ENCODE measurements around the gene TCFL5.
A peak's percentile ranks its signal among the peaks of the same experiment; 100 is the strongest.

TCFL5 gene

GRCh38 chr20:62832212-62832922 is 29.3 kb downstream of the TCFL5 start:
- no peak for DNase-seq

GRCh38 chr20:62831854-62832211 is 29.8 kb downstream of the TCFL5 start:
- DNase-seq, result no peak

- DNase-seq, result no peak
These were observed 30.2 kb downstream of the TCFL5 start for GRCh38 chr20:62831361-62831788.

- no peak for DNase-seq
These were observed 30.8 kb downstream of the TCFL5 start for GRCh38 chr20:62830821-62831220.

- DNase-seq, result no peak
These were observed 31.4 kb downstream of the TCFL5 start for GRCh38 chr20:62830251-62830650.

- DNase-seq, result no peak
These were observed 32.1 kb downstream of the TCFL5 start for GRCh38 chr20:62829231-62830230.

GRCh38 chr20:62828511-62829230 is 33.0 kb downstream of the TCFL5 start:
- DNase-seq, result no peak

GRCh38 chr20:62828051-62828450 is 33.6 kb downstream of the TCFL5 start:
- no peak for DNase-seq

GRCh38 chr20:62827311-62828038 is 34.1 kb downstream of the TCFL5 start:
- no peak for DNase-seq

GRCh38 chr20:62826646-62827310 is 34.8 kb downstream of the TCFL5 start:
- no peak for DNase-seq

GRCh38 chr20:62825986-62826645 is 35.5 kb downstream of the TCFL5 start:
- no peak for DNase-seq

GRCh38 chr20:62825333-62825985 is 36.2 kb downstream of the TCFL5 start:
- no peak for DNase-seq

- peak; percentile 58 for DNase-seq
These were observed 36.9 kb downstream of the TCFL5 start for GRCh38 chr20:62824476-62825332.

GRCh38 chr20:62823688-62824475 is 37.7 kb downstream of the TCFL5 start:
- DNase-seq, result no peak

GRCh38 chr20:62822788-62823651 is 38.6 kb downstream of the TCFL5 start:
- DNase-seq, result peak; percentile 37

- no peak for DNase-seq
These were observed 39.3 kb downstream of the TCFL5 start for GRCh38 chr20:62822239-62822787.

GRCh38 chr20:62821726-62822210 is 39.9 kb downstream of the TCFL5 start:
- no peak for DNase-seq

Data from COR-L47 (cell line).